GM12878 (cell line): ENCODE data around the gene TNFRSF1A. TPM values are rescaled to one million over a fixed set of nuclear protein-coding genes. Genes with fewer than 3 reads are reported as not detected.

ENCODE experiments used
- ATAC-seq: fragments of 200-7000 bp; cut with Tn5 transposase; 3 replicates; pipeline ENCODE4 v1.9.1; 2020; ENCODE audit warnings: mild to moderate bottlenecking, moderate library complexity
- BruUV-seq: library from RNA; stranded (reverse); fragments of 400-500 nt; replicated peaks from 2 replicates; lab custom pipeline; 2021; lab: Mats Ljungman, UMichigan
- CTCF ChIA-PET: fragments of 300-600 bp; sonication (Branson Sonifier 250); formaldehyde crosslinking; extraction: SDS; loops from one replicate; lab custom pipeline; 2021; ENCODE audit warnings: inconsistent platforms; lab: Yijun Ruan, JAX
- POLR2A ChIA-PET: fragments of 350-600 bp; formaldehyde crosslinking; extraction: SDS; loops from one replicate; lab custom pipeline; 2021; ENCODE audit warnings: inconsistent platforms; lab: Charles Lee
- RAD21 ChIA-PET: fragments of 300-600 bp; sonication (Branson Sonifier 250); formaldehyde crosslinking; loops from one replicate; lab custom pipeline; 2023; ENCODE audit warnings: antibody characterized with exemption; ENCODE audit not compliant: unreplicated experiment; lab: Charles Lee
- SMC1A ChIA-PET: fragments of 300-600 bp; sonication (Branson Sonifier 250); formaldehyde crosslinking; loops from one replicate; lab custom pipeline; 2023; ENCODE audit not compliant: unreplicated experiment, uncharacterized antibody; lab: Charles Lee
- DNase-seq: peaks from one replicate; pipeline ENCODE4 v3.0.0-alpha.2; 2011; ENCODE audit warnings: low read depth, low spot score
- FAIRE-seq: peaks from 3 replicates; lab custom pipeline; 2011; peaks lifted over from hg19 to GRCh38; lab: Jason Lieb, UNC
- H2AFZ ChIP-seq: 2 replicates; pipeline ENCODE4 v1.6.0; 2011; ENCODE audit warnings: low read depth, low read length, control low read depth; ENCODE audit not compliant: control insufficient read depth
- H3K27ac ChIP-seq: 2 replicates; pipeline ENCODE4 v1.5.1; 2011; ENCODE audit warnings: control low read depth; ENCODE audit not compliant: control insufficient read depth, insufficient read depth
- H3K27me3 ChIP-seq, 2 experiments: replicated peaks in 1 of 2; 2 replicates each; pipeline versions ENCODE4 v1.6.0 to v1.6.1; 2011; ENCODE audit warnings: low read length in 1 of 2; ENCODE audit not compliant: control insufficient read depth in 2 of 2, insufficient read depth in 2 of 2
- H3K36me3 ChIP-seq, 2 experiments: 2 replicates each; pipeline ENCODE4 v1.5.1; 2011; ENCODE audit warnings: low read length in 1 of 2; ENCODE audit not compliant: control insufficient read depth in 2 of 2, insufficient read depth in 2 of 2
- H3K4me1 ChIP-seq: 2 replicates; pipeline ENCODE4 v1.6.1; 2011; ENCODE audit warnings: mild to moderate bottlenecking, low read length, moderate library complexity, mixed read lengths; ENCODE audit not compliant: control insufficient read depth, insufficient read depth
- H3K4me2 ChIP-seq: 2 replicates; pipeline ENCODE4 v1.6.0; 2011; ENCODE audit warnings: control low read depth; ENCODE audit not compliant: control insufficient read depth, insufficient read depth
- H3K4me3 ChIP-seq: fragments of 200-600 bp; sonication (generic); 2 replicates; pipeline ENCODE4 v1.5.1; 2016
- H3K79me2 ChIP-seq: 2 replicates; pipeline ENCODE4 v1.6.0; 2011; ENCODE audit warnings: low read length; ENCODE audit not compliant: control insufficient read depth, insufficient read depth
- H3K9ac ChIP-seq: 2 replicates; pipeline ENCODE4 v1.8.0; 2011; ENCODE audit warnings: low read length, control low read depth, mixed read lengths; ENCODE audit not compliant: control insufficient read depth, insufficient read depth
- H3K9me3 ChIP-seq: replicated peaks from 3 replicates; pipeline ENCODE4 v1.5.1; 2011; ENCODE audit warnings: mild to moderate bottlenecking, low read length; ENCODE audit not compliant: control insufficient read depth, insufficient read depth
- H4K20me1 ChIP-seq: 2 replicates; pipeline ENCODE4 v1.6.0; 2011; ENCODE audit not compliant: control insufficient read depth, insufficient read depth
- GATAD2B ChIP-seq: fragments of 450-650 bp; conservative IDR thresholded peaks from 2 replicates; pipeline ENCODE4 v1.6.1; 2017; ENCODE audit warnings: low read depth, mild to moderate bottlenecking, moderate library complexity
- MYB ChIP-seq: fragments of 150-350 bp; IDR thresholded peaks from 2 replicates; pipeline ENCODE4 v1.6.1; 2014; ENCODE audit warnings: mild to moderate bottlenecking, low read depth, low read length, borderline replicate concordance
- NR2C2 ChIP-seq: IDR thresholded peaks from 2 replicates; pipeline ENCODE4 v1.6.1; 2011; ENCODE audit warnings: borderline replicate concordance, low read depth; ENCODE audit not compliant: control insufficient read depth, insufficient read length
- STAT3 ChIP-seq: IDR thresholded peaks from 2 replicates; pipeline ENCODE4 v1.6.1; 2011; ENCODE audit warnings: low read depth, low read length, improper control_type of control experiment
- YBX1 ChIP-seq: fragments of 450-650 bp; IDR thresholded peaks from 2 replicates; pipeline ENCODE4 v1.6.1; 2016; ENCODE audit warnings: antibody characterized with exemption
- WGBS: methylation state at CpG from one replicate; pipeline ENCODE4 v1.1.6; 2016; ENCODE audit warnings: low lambda C conversion rate; ENCODE audit not compliant: insufficient replicate concordance, insufficient coverage; ENCODE audit errors: missing lambda C conversion rate; 5-methylcytosine and 5-hydroxymethylcytosine counted together
- in situ Hi-C: fragments of 300-500 bp; cut with MboI; formaldehyde crosslinking; loops from 9 replicates; pipeline ENCODE4 v1.14.3; 2018; ENCODE audit warnings: mixed read lengths
- intact Hi-C: fragments of 100-400 bp; cut with micrococcal nuclease; formaldehyde crosslinking; loops from one replicate; pipeline ENCODE4 v1.14.2; 2022; ENCODE audit not compliant: unreplicated experiment
- polyA plus RNA-seq, 11 experiments: library from polyadenylated mRNA; depleted of rRNA in 4 of 11; unstranded in 6 of 11; stranded (reverse) in 5 of 11; fragments of >200 nt; fragmentation: Nextera tagmentation in 4 of 11; fragmentation: Illumina TruSeq in 1 of 11; extraction: Ambion mirVana in 4 of 11; extraction: Trizol in 1 of 11; gene quantifications; 1 replicate in 1 of 11; 2 replicates in 10 of 11; pipeline versions ENCODE4 v1.2.1 to v1.2.3, GENCODE V29; 2011 to 2016; ENCODE audit warnings: inconsistent platforms in 2 of 11, missing spikeins in 2 of 11, low read depth in 1 of 11
- total RNA-seq, 4 experiments: library from RNA; depleted of rRNA in 3 of 4; stranded (reverse); fragments of >200 nt in 3 of 4; fragmentation: Illumina TruSeq in 1 of 4; extraction: Trizol in 1 of 4; gene quantifications; 2 replicates each; pipeline versions ENCODE4 v1.2.1 to v1.2.3, GENCODE V29; 2013 to 2021
- TF ChIP-seq, protein P1 (sequence below): IDR thresholded peaks from 2 replicates; pipeline ENCODE4 v1.6.1; 2012; ENCODE audit warnings: low read depth, low read length, improper control_type of control experiment

Gene TNFRSF1A
- total and polyA plus RNA-seq, 10 of the 15 experiments (the other 5 are each of a cell fraction or from before 2014, with no cell fraction given) = 0.24 to 16.5 (median 13.0) TPM

DNA sequence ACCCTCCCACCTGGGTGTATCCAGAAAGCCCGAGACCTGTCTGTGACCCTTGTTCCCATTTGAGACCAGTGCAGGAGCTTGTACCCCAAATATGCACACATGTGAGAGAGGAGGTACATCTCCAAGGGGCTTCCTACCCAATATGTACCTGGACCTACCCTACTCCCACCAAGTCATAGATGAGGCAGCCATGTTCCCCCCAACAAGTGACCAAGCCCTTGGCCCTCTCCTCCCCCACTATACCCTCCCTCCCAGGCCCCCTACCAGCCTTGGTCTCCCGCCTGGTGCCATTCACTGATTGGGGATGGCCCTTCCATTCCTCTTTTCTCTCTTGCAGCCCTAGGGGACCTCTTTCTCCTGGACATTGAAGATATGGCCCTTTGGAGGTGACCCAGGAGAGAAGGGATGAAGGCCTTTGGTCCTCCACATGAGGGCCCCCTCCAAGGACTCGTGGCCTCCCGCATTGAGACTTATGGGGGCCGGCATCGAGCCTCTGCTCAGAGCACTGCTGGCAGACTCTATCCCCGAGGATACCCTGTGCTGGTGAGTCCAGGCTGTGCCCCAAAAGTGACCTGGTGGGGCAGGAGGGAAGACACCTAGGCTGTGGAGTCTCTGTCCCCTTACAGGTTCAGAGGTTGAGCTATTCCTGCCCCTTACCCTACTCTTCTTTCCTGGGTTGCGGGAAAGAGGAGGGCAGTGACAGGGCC lies 29.9 kb downstream of the TNFRSF1A start:
- DNase-seq (no peak), FAIRE-seq (no peak), ATAC-seq (peak; percentile 1)
- Histone ChIP-seq H3K79me2 (no peaks in the 10 kb centered on the region), H3K4me1 (peaks cover 46% of the 10 kb centered on the region), H2AFZ (no peak overlapping the region), H3K9me3 (no peaks in the 10 kb centered on the region), H3K36me3 (no peaks in the 10 kb centered on the region), H3K27me3 (no peaks in the 10 kb centered on the region), H3K27ac (peak overlapping the region; percentile 57), H3K9ac (no peak overlapping the region), H3K4me3 (no peak overlapping the region), H3K4me2 (peak overlapping the region; percentile 56; the same call in 1 of the 2 replicates), H4K20me1 (no peaks in the 10 kb centered on the region)
- in situ Hi-C loops (no loop called here), intact Hi-C loops (no loop called here)
- 67% methylated on average over 7 of the region's 8 CpGs for WGBS
- TF ChIP-seq STAT3 (no peak), YBX1 (no peak), GATAD2B (no peak), MYB (no peak), NR2C2 (no peak)
- TF ChIP-seq, protein P1, sequence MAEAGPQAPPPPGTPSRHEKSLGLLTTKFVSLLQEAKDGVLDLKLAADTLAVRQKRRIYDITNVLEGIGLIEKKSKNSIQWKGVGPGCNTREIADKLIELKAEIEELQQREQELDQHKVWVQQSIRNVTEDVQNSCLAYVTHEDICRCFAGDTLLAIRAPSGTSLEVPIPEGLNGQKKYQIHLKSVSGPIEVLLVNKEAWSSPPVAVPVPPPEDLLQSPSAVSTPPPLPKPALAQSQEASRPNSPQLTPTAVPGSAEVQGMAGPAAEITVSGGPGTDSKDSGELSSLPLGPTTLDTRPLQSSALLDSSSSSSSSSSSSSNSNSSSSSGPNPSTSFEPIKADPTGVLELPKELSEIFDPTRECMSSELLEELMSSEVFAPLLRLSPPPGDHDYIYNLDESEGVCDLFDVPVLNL = no peak
- ChIA-PET CTCF (interaction anchor here (1.2 to 3.5 kb wide), 2 partner anchors 11 to 26 kb away, joined by 3 to 13 read pairs; no protein-coding TSS in a partner anchor), SMC1A (interaction anchor here (0.6 to 1.7 kb wide), 6 partner anchors 8 to 112 kb away, joined by 3 to 6 read pairs (median 3); no protein-coding TSS in a partner anchor), POLR2A (interaction anchor here (0.8 to 1.3 kb wide), 2 partner anchors 9 to 27 kb away, joined by 3 read pairs; no protein-coding TSS in a partner anchor), RAD21 (interaction anchor here (1.0 to 1.8 kb wide), 5 partner anchors 11 to 150 kb away, joined by 3 to 14 read pairs (median 3); no protein-coding TSS in a partner anchor)
- no TSS peak for BruUV-seq
